GM19193 (cell line): ENCODE results near the gene CRABP1.

Experiments
- POLR2A ChIP-seq: IDR thresholded peaks from 4 replicates; pipeline ENCODE4 v1.6.1; 2011; ENCODE audit not compliant: insufficient read depth, insufficient read length; ENCODE audit errors: extremely low read depth

The CRABP1 gene

GRCh38 chr15:78372880-78373279, 32.7 kb downstream of the CRABP1 start:
- no peak for TF ChIP-seq POLR2A

GRCh38 chr15:78374436-78375393, 34.6 kb downstream of the CRABP1 start:
- no peak for TF ChIP-seq POLR2A

DNA sequence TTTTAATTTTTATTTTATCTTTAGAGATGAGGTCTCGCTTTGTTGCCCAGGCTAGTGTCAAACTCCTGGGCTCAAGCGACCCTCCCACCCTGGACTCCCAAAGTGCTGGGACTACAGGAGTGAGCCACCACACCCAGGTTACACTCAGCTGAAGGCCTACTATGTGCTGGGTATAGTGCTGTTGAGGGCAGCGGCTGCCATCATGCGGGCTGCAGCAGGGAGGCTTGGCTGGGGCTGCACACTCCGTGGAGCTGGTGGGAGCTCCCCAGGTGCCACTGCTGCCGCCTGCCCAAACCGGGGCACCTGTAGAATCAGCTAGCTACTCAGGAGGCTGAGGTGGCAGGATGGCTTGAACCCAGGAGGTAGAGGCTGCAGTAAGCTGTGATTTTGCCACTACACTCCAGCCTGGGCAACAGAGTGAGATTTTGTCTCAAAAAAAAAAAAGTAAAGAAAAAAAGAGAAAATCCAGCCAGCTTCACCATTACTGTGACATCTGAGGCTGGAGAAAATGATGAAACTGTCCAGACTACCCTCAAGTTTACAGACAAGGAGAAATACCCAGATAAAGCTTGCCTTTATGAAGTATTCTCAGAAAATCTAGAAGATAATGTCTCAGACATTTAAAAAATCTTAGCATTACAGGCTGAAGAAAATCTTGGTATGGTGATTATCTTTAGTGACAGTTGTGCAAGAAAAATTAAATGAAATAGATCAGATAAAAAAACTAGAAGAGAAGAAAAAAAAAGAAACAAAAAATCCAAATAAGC, 42.1 kb downstream of the CRABP1 start:
- no peak for TF ChIP-seq POLR2A

DNA sequence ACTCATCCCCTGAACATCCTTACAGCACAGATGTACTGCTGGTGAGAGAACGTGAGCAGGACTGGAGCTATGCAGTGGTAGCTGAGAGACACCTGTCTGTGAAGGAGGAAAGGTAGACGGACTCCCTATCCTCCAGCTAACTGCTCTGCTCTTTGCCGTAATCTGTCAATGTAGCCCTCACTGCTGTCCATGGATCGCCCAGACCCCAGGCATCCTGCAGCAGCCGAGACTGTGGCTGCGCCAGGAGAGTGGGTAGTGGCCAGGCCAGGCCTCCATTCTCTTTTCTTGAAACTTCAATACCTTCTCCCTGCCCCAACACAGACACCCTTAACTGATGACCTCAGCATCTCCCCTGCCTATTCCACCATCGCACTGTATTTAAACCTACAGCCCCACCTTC, 44.5 kb downstream of the CRABP1 start:
- TF ChIP-seq POLR2A: no peak

GRCh38 chr15:78387246-78388037, 47.3 kb downstream of the CRABP1 start:
- no peak for TF ChIP-seq POLR2A

- no peak for TF ChIP-seq POLR2A
Observed at GRCh38 chr15:78388865-78389264, 48.7 kb downstream of the CRABP1 start.

GRCh38 chr15:78389322-78389721, 49.2 kb downstream of the CRABP1 start:
- TF ChIP-seq POLR2A: no peak

DNA sequence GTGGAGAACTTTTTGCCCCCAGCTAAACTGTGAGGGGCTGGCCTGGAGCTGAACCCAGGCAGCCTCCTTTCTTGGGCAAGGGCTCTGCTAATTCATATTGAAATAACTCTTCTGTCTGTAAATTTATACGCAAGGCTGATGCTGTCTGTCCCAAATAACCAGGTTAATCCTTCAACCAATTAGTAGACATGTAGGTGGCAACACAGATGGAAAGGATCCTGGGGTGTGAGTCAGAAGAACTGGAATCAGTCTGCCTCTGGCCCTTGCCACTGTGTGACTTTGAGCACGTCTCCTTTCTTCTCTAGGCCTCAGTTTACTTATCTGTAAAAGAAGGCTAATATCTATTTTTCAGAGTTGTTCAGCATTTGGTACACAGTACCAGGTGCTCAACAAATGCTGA, 49.6 kb downstream of the CRABP1 start:
- no peak for TF ChIP-seq POLR2A

GRCh38 chr15:78390242-78390641, 50.1 kb downstream of the CRABP1 start:
- no peak for TF ChIP-seq POLR2A

GRCh38 chr15:78390826-78391225, 50.7 kb downstream of the CRABP1 start:
- TF ChIP-seq POLR2A: no peak

- TF ChIP-seq POLR2A: no peak
Observed at GRCh38 chr15:78391781-78392180, 51.6 kb downstream of the CRABP1 start.

GRCh38 chr15:78392430-78392829, 52.3 kb downstream of the CRABP1 start:
- TF ChIP-seq POLR2A: no peak

DNA sequence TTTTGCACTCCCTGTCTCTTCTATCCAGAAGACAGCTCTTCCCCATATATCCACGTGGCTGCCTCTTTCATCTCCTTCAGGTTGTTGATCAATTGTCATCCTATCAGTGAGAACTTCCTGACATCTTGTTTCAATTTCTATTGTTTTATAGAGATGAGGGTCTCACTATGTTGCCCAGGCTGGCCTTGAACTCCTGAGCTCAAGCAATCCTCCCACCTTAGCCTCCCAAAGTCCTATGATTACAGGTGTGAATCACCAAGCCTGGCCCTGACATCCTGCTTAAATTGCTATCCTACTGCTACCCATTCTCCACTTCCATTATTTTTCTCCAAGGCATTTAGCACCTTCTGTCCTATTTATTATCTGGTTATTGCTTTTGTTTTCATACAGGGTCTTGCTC, 53.0 kb downstream of the CRABP1 start:
- no peak for TF ChIP-seq POLR2A

- TF ChIP-seq POLR2A: no peak
Observed at GRCh38 chr15:78394026-78394425, 53.9 kb downstream of the CRABP1 start.

DNA sequence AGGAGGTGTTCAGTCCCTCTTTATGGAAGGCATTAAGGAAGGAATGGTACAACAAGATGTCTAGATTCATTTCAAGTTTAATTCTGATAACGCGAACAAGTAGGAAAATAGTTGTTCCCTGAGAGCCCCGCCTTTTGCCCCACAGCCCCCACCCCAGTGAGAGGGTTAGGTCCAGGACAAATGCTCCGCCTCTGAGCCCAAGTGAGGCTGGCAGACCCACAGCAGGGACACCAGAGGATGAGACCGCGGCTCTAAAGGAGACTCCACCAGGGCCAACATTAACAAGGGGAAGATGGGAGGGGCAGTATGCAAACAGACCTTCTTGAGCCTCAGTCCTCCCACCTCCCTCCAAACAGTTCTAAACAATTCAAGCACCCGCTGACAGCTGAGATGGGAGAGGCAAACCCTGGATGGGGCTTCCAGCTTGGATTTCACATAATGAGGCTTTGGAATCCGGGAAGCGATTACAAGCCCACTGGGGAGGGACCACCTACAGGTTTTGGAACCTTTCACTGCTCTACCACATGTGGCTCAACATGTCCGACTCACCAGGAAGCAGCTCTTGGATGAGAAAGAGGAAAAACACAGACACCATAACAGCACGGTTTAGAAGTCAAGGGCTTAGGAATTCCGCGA, 54.9 kb downstream of the CRABP1 start:
- TF ChIP-seq POLR2A: no peak

- TF ChIP-seq POLR2A: no peak
Observed at GRCh38 chr15:78396186-78396814, 56.1 kb downstream of the CRABP1 start.
